GM20431 (cell line): ENCODE measurements around the gene EHMT1.
"Not testable (repeated sequence)": the region's sequence is repeated elsewhere in the genome, so short reads cannot be mapped to it uniquely, and the experiment has no call there.

Experiments used
- in situ Hi-C: fragments of 300-500 bp; cut with MseI, MboI; formaldehyde crosslinking; loops from one replicate; pipeline ENCODE4 v1.15.0; 2020; ENCODE audit warnings: low sequenced_read_pairs; ENCODE audit not compliant: unreplicated experiment

Gene EHMT1

GRCh38 chr9:137613738-137614523 lies 4.9 kb upstream of the EHMT1 start:
- in situ Hi-C loops: no loop called here

GRCh38 chr9:137614631-137615386 lies 4.0 kb upstream of the EHMT1 start:
- in situ Hi-C loops: no loop called here

GRCh38 chr9:137615387-137615871 lies 3.4 kb upstream of the EHMT1 start:
- in situ Hi-C loops: no loop called here

- in situ Hi-C loops: no loop called here
Measured at GRCh38 chr9:137619240-137620047, 639 bp downstream of the EHMT1 start.

- in situ Hi-C loops: no loop called here
Measured at GRCh38 chr9:137620048-137620405, 1.2 kb downstream of the EHMT1 start.

GRCh38 chr9:137620581-137620980 lies 1.8 kb downstream of the EHMT1 start:
- in situ Hi-C loops: no loop called here

- in situ Hi-C loops: no loop called here
Measured at GRCh38 chr9:137621131-137621757, 2.4 kb downstream of the EHMT1 start.

GRCh38 chr9:137622211-137622610 lies 3.4 kb downstream of the EHMT1 start:
- in situ Hi-C loops: not testable (repeated sequence)

GRCh38 chr9:137626464-137626863 lies 7.7 kb downstream of the EHMT1 start:
- in situ Hi-C loops: no loop called here

- in situ Hi-C loops: not testable (repeated sequence)
Measured at GRCh38 chr9:137627406-137627805, 8.6 kb downstream of the EHMT1 start.

GRCh38 chr9:137630126-137630525 lies 11.3 kb downstream of the EHMT1 start:
- in situ Hi-C loops: no loop called here

GRCh38 chr9:137630679-137631078 lies 11.9 kb downstream of the EHMT1 start:
- in situ Hi-C loops: no loop called here

- in situ Hi-C loops: no loop called here
Measured at GRCh38 chr9:137631345-137632229, 12.8 kb downstream of the EHMT1 start.

- in situ Hi-C loops: no loop called here
Measured at GRCh38 chr9:137632230-137633161, 13.7 kb downstream of the EHMT1 start.

GRCh38 chr9:137634016-137634415 lies 15.2 kb downstream of the EHMT1 start:
- in situ Hi-C loops: no loop called here

GRCh38 chr9:137638680-137639079 lies 19.9 kb downstream of the EHMT1 start:
- in situ Hi-C loops: no loop called here

- in situ Hi-C loops: no loop called here
Measured at GRCh38 chr9:137639303-137640051, 20.7 kb downstream of the EHMT1 start.
